D721Med (cell line): ENCODE results near the gene FOXK1.

Source experiments
- DNase-seq: peaks from one replicate; pipeline ENCODE4 v3.0.0; 2011; ENCODE audit warnings: low spot score; ENCODE audit not compliant: insufficient read length
- FAIRE-seq: peaks from 2 replicates; lab custom pipeline; 2011; peaks lifted over from hg19 to GRCh38; lab: Jason Lieb, UNC
- TF ChIP-seq, protein P1 (sequence below): IDR thresholded peaks from 2 replicates; pipeline ENCODE4 v1.5.1; 2012; ENCODE audit warnings: mild to moderate bottlenecking, control low read depth; ENCODE audit not compliant: insufficient read depth; ENCODE audit errors: missing control alignments

FOXK1 gene

DNA sequence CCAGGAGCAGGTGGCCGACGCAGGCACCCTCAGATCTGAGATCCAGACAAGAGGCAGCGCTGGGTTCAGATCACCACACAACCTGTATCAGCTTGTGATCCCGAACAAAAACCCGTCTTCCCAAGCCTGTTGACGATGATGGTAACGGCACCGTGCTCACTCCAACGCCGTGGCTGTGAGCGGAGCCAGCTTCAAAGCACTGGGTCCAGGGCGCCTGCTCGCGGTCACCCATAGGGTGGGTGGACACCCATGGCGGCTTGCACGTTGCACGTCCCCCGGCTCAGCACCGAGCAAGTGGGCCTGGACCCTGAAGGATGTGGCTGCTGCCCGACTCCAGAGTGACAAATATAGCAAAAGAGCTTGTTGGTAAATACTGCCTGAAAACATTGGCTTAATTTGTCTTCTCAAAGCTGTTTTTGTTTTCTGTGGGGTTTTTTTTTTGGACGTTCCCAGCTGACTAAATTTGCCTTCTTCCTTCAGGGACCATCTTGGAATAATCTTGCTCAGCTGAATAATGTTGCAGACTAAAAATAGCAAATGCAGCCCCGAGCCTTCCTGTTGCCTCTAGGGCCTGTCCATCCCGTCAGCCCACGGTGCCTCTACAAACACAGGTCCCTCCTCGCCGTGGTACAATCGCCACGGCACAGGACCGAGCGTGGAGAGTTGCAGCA, 41.0 kb downstream of the FOXK1 start:
- FAIRE-seq = no peak
- TF ChIP-seq, protein P1, sequence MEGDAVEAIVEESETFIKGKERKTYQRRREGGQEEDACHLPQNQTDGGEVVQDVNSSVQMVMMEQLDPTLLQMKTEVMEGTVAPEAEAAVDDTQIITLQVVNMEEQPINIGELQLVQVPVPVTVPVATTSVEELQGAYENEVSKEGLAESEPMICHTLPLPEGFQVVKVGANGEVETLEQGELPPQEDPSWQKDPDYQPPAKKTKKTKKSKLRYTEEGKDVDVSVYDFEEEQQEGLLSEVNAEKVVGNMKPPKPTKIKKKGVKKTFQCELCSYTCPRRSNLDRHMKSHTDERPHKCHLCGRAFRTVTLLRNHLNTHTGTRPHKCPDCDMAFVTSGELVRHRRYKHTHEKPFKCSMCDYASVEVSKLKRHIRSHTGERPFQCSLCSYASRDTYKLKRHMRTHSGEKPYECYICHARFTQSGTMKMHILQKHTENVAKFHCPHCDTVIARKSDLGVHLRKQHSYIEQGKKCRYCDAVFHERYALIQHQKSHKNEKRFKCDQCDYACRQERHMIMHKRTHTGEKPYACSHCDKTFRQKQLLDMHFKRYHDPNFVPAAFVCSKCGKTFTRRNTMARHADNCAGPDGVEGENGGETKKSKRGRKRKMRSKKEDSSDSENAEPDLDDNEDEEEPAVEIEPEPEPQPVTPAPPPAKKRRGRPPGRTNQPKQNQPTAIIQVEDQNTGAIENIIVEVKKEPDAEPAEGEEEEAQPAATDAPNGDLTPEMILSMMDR = no peak
- DNase-seq = no peak

DNA sequence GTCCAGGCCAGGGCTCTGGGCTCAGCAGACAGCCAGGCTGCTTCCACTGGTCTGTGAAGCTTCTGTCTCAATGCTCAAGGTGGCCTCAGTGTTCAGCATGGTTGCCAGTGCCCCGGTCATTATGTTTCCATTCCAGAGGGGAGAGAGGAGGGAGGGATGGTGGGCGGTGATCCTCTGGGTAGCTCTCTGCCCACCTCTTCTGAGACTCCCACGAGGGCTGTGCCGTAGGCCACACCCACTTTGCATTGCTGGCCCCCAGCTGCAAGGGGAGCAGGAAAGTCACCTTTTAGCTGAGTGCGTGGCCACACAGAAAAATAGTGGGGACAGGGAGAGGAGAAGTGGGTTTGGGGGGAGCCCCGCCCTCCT, 42.5 kb downstream of the FOXK1 start:
- DNase-seq = no peak
- FAIRE-seq = no peak
- TF ChIP-seq, protein P1 = no peak

DNA sequence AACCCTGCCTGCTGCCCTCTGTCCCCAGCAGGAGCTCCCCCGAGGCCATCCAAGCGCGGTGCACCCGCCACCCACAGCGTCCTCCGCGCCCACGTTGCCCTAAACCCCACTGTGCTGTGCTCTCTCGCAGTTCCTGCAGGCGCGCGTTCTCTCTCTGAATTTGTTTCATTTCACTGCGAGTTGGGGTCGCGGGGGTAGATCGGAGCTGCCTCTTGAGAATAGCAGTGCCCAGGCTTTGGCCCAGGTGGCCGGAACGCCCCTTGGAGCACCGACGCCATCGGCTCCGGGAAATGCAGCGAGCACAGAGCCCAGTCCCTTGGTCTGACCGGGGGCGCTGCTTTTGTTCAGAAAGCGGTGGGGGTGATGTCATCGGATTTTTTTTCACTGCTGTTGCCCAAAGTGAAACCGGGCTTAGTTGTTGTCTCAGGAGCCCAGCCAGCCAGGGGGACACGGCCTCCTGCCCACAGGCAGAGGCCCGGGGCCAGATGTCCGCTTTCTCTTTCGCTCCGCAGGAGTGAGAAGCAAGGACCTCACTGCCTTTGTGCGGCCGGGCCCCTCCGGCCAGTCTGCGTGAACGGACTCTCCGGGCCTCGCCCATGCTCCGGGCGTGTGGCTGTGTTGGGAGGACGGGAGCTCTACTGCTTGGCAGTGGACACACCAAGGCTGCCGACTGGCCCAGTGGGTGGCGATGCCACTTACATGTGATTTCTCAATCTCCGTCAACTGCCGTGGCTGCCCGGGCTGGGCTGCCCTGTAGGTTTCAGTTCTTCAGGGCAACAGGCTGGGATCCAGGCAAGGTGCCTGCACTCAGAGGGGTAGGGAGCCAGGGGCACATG, 43.1 kb downstream of the FOXK1 start:
- DNase-seq (no peak), FAIRE-seq (no peak)
- TF ChIP-seq, protein P1 = no peak

DNA sequence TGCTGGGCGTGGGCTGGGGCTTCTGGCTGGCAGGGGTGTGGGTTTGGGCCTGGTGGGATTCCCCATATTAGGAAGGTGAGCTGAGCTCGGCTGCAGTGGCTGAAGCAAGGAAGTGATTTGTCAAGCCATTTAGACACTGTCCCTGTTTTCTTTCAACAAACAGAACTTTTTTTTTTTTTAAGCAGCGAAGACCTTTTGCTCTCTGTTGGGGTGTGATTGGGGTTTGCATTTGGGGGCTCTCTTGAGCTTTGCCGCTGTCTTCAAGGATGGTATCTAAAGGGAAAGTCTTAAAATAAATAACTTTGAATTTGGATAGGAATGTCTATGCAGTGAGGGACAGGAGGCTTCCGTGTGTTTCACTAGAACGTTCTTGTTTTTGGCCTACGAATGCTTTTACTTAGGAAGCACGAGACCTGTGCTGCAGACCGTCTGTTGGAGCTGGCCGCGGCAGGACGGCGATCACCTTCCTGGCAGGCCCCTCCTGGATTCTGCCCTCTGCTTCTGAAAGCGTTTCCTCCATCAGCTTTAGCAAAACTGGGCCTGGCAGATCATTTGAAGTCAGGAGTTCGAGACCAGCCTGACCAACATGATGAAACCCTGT, 43.9 kb downstream of the FOXK1 start:
- FAIRE-seq = no peak
- TF ChIP-seq, protein P1 = no peak
- DNase-seq = no peak

DNA sequence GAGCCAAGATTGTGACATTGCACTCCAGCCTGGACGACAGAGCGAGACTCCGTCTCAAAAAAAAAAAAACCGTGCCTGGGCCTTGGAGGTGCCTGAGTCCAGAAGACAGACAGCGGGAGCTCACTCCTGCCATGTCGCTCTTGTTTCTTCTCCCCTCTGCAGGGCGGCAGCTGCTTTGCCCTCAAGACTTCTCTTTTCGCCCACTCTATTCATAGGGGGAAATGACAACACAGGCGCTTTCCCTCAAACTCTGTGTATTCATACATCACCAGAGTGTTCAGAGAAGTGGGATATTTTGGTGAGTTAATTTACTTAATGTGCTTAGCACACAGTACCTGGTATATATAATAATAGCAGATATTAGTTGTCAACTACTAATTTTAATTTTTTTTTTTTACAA, 44.5 kb downstream of the FOXK1 start:
- no peak for FAIRE-seq
- TF ChIP-seq, protein P1 = no peak
- DNase-seq = no peak

DNA sequence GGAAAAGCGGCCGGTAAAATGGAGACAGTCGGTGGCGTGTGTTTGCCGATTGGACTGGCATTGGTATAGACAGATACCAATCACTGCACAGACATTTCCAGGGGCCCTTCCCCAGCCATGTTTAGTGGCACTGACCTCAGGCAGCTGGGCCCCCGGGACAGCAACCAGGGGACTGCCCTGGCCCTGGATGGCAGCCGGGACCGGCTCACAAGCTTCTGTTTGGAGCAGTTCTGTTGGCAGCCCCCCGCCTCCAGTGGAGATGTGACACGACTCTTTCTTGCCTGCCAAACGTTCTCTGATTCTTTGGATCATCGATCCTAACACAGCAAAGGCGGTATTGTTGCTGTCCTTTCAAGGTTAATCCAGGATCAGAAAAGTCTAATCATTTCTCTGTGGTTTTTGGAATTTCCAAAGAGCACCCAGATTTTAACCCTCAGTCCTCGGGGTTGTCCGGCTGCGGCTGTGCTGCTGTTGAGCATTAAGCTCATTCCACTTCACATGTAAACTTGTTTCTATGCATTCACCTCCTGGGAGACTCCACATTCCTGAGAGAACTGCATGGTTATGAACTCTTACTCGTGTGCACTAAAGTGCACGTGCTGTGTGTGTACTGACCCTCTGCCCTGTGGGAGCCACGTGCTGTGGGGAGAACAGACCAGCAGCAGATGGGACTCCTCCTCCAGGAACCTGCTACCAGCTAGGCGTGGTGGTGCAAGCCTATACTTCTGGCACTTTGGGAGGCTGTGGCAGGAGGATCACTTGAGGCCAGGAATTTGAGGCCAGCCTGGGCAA, 46.0 kb downstream of the FOXK1 start:
- no peak for DNase-seq
- TF ChIP-seq, protein P1 = no peak
- FAIRE-seq = no peak
